Kidney epithelial cell (primary cell): ENCODE results near the gene SIRT4. TPM values are rescaled to one million over a fixed set of nuclear protein-coding genes. Genes with fewer than 3 reads are reported as not detected.

Experiments
- DNase-seq: peaks from one replicate; pipeline ENCODE4 v3.0.0-alpha.2; 2010; ENCODE audit warnings: low read depth
- H3K27me3 ChIP-seq: 2 replicates; pipeline ENCODE4 v1.6.0; 2011; ENCODE audit warnings: low read length; ENCODE audit not compliant: control insufficient read depth, insufficient read depth
- H3K36me3 ChIP-seq: 2 replicates; pipeline ENCODE4 v1.5.1; 2011; ENCODE audit warnings: low read length; ENCODE audit not compliant: control insufficient read depth, insufficient read depth
- H3K4me3 ChIP-seq: 2 replicates; pipeline ENCODE4 v1.5.1; 2011; ENCODE audit warnings: low read depth, mild to moderate bottlenecking, control low read depth, low read length
- total RNA-seq: library from RNA; depleted of rRNA; stranded (reverse); fragments of >200 nt; gene quantifications from 2 replicates; pipeline ENCODE4 v1.2.3, GENCODE V29; 2015
- TF ChIP-seq, protein P1 (sequence below): IDR thresholded peaks from 2 replicates; pipeline ENCODE4 v1.5.1; 2011; ENCODE audit warnings: mild to moderate bottlenecking, moderate library complexity, low read length, control low read depth, inconsistent platforms; ENCODE audit not compliant: insufficient read depth, poor library complexity, severe bottlenecking

The SIRT4 gene
- total RNA-seq, 1 donor from 2014 or later: 0.29 TPM

DNA sequence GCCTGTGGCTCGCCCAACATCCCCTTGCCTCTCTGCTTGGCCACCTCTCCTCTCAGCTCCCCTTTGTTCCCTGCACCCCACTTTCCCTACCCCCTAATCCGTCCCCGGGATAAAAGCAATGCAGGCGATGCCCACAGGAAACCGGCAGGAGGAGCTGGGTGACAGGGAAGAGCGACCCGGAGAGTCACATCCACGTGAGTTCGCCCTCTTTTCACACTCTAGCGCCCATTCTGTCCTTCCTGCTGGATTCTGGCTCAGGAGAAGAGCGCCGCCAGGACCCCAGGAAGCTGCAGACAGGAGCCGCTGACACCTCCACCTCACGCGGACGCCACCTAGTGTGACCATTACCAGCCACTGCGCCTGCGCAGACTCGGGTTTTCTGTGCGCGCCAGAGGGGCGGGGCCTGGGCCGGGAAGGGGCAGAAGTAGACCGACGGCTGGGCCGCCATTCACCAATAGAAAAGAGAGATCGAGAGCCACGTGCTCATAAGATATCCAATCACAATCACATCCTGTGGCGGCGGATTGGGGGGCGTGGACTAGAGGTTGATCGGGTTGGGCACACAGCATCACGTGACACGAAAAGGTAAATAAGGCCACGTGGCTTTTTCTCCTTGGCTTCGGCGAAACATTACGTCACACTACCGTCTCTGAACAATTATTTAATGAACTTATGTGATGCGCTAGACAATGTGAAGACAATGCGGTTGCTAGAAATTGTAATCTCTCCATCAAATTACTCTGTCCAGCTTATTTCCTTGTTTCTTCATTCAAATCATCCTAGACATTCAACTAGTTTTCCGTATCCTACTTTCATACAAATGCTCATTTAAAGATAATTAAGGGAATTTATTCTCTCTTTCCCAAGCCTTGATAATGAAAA, 15.3 kb downstream of the SIRT4 start:
- Histone ChIP-seq H3K27me3 (no peaks in the 10 kb centered on the region), H3K4me3 (peak overlapping the region; percentile 45), H3K36me3 (no peaks in the 10 kb centered on the region)
- TF ChIP-seq, protein P1, sequence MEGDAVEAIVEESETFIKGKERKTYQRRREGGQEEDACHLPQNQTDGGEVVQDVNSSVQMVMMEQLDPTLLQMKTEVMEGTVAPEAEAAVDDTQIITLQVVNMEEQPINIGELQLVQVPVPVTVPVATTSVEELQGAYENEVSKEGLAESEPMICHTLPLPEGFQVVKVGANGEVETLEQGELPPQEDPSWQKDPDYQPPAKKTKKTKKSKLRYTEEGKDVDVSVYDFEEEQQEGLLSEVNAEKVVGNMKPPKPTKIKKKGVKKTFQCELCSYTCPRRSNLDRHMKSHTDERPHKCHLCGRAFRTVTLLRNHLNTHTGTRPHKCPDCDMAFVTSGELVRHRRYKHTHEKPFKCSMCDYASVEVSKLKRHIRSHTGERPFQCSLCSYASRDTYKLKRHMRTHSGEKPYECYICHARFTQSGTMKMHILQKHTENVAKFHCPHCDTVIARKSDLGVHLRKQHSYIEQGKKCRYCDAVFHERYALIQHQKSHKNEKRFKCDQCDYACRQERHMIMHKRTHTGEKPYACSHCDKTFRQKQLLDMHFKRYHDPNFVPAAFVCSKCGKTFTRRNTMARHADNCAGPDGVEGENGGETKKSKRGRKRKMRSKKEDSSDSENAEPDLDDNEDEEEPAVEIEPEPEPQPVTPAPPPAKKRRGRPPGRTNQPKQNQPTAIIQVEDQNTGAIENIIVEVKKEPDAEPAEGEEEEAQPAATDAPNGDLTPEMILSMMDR: peak; percentile 74
- DNase-seq: peak; percentile 98

DNA sequence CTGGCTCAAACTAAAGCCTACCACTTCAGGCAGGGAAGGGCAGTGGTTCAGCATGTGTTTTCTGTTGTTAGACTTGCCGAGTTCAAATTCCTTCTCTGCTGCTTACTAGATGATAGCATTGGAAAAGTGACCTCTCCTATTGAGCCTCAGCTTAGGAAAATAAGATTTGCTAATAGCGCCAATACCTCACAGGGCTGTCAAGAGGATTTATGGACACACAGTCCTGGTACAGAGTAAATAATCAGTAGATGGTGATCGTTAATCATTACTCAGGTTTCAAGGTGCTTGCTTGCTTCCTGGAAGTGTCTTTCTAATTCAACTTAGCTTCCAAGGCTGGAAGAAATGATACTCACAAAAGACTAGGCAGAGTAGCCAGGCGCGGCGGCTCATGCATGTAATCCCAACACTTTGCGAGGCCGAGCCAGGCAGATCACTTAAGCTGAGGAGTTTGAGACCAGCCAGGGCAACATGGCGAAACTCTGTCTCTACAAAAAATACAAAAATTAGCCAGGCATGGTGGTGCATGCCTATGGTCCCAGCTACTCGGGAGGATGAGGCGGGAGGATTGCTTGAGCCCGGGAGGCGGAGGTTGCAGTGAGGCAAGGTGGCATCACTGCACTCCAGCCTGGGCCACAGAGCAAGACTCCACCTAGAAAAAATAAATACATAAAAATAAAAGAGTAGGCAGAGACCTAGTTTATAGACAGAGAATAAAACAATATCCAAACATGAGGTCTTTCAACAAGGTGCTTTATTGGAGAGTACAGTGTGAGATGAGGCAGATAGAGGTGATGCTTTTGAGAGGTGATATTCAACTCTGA, 19.5 kb downstream of the SIRT4 start:
- DNase-seq: peak; percentile 16
- Histone ChIP-seq H3K4me3 (no peak overlapping the region), H3K36me3 (no peaks in the 10 kb centered on the region), H3K27me3 (no peaks in the 10 kb centered on the region)
- TF ChIP-seq, protein P1: no peak

DNA sequence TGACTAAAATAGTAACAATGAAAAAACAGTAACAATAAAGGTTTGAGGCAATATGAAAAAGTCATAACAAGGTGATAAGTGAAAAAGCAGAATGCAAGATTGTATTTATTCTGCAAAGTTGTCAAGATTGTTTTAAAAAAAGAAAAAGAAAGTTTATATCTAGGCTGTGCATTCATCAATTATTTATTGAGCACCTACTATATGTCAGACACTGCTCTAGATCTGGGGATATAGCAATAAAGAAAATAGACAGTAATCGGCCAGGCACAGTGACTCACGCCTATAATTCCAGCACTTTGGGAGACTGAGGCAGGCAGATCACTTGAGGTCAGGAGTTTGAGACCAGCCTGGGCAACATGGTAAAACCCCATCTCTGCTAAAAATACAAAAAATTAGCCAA, 21.7 kb downstream of the SIRT4 start:
- DNase-seq: no peak
- no peaks in the 10 kb centered on the region for H3K27me3 ChIP-seq
- TF ChIP-seq, protein P1: no peak
- H3K36me3 ChIP-seq: no peaks in the 10 kb centered on the region
- H3K4me3 ChIP-seq: no peak overlapping the region

DNA sequence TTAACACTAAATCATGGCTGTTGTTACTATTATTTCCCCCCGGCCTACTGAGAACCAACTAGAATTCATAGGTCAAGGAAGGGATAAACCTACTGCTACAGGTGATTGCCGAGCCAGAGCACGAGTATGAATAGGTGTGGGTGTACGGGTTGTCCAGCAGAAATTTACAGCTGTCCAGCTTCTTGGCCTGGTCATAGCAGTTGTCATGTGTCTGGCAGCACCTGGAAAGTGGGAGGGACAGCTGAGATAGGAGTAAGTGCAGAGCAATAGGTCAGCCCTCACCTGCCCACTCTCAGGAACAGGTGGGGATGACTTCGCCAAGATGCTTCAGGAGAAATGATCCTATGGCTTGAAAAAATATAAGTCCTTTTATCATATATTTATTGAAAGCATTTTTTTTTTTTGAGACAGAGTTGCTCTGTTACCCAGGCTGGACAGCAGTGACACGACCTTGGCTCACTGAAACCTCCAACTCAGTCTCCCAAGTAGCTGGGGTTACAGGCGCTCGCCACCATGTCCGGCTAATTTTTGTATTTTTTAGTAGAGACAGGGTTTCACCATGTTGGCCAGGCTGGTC, 22.8 kb downstream of the SIRT4 start:
- DNase-seq: no peak
- Histone ChIP-seq H3K36me3 (no peaks in the 10 kb centered on the region), H3K4me3 (no peak overlapping the region), H3K27me3 (no peaks in the 10 kb centered on the region)
- TF ChIP-seq, protein P1: no peak

GRCh38 chr12:120327593-120327992, 25.5 kb downstream of the SIRT4 start, which contains the start of gene PLA2G1B:
Gene PLA2G1B (minus strand): TSS chr12:120327779. CDS start chr12:120327753, 26 bp downstream.
- TF ChIP-seq, protein P1: no peak
- DNase-seq: no peak
- Histone ChIP-seq H3K36me3 (no peaks in the 10 kb centered on the region), H3K4me3 (no peak within 1 kb of the TSS), H3K27me3 (peaks cover 3% of the 10 kb centered on the region)
